ENCODE data around the gene SCRN1.

SCRN1 gene

DNA sequence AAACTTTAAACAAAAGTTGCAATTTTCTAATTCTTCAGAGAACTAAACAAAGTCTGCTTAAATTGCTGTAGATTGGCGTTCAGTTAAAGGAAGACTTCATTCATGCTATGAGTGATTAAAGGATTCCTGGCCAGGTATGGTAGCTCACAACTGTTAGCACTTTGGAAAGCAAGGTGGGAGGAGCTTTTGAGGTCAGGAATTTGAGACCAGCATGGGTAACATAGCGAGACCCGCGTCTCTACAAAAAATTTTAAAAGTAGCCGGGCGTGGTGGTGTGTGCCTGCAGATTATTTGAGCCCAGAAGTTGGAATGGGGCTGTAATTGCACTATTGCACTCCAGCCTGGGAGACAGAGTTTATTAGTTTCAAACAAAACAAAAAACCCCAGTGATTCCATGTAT, 13.5 kb upstream of the SCRN1 start:
- DNase-seq (ENCODE audit: low spot score): peak; percentile 17

DNA sequence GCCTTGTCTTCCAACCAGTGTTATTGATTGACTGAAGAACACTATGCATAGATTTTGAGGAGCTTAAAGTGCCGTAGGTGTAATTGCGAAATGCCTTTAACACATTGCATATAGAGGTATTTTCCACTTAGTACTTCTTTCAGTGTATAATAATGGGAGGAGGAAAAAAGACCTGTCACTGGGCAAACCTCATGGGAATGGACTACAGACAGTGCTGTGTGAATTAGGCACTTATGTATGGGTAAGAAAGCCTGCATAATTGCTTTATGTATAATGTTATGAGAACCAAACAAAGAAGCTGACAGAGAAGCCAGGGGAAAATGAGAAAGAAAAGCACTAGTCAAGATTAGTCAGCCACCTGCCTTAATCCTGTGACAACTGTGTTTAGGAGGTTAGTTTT, 12.4 kb upstream of the SCRN1 start:
- no peak for DNase-seq (ENCODE audit: low spot score)

DNA sequence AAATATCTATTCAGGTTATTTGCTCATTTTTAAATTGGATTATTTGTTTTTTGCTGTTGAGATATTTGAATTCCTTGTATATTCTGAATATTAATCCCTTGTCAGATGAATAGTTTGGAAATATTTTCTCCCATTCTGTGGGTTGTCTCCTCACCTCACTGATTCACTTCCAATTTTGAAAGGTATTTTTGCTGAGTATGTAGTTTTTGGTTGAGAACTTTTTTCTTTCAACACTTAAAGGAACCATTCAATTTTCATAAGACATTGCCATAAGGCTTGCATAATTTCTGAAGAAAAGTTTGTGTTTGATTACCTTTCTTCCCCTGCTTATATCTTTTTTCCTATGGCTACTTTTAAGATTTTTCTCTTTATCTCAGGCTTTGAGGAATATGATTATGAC, 8.9 kb upstream of the SCRN1 start:
- no peak for DNase-seq (ENCODE audit: low spot score)

DNA sequence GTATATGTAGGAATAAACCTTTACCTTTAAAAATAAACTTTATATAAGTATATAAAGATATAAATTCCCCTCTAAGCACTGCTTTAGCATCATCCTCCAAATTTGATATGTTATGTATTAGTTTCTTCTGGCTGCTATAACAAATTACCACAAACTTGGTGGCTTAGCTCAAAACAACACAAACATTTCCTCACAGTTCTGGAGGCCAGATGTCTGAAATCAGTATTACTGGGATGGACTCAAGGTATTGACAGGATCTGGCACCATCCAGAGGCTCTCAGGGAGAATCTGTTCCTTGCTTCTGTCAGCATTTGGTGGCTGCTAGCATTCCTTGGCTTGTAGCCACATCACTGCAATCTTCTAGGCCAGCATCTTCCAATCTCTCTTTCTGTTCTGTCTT, 6.7 kb upstream of the SCRN1 start:
- no peak for DNase-seq (ENCODE audit: low spot score)

DNA sequence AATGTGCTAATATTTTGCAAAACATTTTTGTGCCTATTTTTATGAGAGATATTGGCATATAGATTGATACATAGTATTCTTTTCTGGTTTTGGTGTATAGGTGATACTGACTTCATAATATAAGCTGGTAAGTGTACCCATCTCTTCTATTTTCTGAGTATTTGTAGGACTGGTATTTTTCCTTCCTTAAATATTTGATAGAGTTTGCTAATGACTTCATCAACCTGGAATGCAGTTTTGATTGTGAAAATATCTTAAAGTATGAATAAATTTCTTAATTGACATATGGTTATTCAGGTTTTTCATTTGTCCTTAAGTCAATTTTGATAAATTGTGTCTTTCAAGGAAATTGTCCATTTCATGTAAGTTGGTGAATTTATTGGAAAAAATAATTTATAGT, 6.1 kb upstream of the SCRN1 start:
- no peak for DNase-seq (ENCODE audit: low spot score)

DNA sequence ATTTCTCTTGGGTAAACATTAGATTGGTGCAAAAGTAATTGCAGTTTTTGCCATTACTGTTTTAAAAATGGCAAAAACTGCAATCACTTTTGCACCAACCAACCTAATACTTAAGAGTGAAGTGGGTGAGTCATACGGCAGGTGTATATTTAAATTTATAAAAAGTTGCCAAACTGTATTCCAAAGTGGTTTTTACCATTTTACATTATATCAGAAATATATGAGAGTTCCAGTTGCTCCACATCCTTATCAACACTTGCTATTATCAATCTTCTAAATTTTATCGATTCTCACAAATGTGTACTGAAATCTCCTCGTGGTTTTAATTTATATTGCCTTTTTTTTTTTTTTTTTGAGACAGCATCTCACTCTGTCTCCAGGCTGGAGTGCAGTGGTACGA, 3.5 kb upstream of the SCRN1 start:
- no peak for DNase-seq (ENCODE audit: low spot score)

DNA sequence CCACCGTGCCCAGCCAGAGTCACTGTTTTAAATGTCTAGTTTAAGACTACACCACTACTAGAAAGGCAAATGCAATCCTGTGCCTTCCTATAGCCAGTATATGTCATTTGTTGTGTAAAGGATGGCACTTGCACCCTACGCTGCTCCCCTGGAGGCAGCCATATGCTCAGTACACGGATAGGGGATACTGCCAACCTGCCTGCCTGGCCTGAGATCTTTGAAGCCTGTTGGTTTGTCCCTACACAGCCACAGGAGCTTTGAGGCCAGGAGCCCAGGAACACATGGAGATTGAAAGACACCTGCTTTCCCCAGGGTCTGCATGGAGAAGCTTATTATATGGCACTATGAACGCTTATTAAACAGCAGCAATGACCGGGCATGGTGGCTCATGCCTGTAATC, 2.3 kb upstream of the SCRN1 start:
- DNase-seq (ENCODE audit: low spot score): no peak

DNA sequence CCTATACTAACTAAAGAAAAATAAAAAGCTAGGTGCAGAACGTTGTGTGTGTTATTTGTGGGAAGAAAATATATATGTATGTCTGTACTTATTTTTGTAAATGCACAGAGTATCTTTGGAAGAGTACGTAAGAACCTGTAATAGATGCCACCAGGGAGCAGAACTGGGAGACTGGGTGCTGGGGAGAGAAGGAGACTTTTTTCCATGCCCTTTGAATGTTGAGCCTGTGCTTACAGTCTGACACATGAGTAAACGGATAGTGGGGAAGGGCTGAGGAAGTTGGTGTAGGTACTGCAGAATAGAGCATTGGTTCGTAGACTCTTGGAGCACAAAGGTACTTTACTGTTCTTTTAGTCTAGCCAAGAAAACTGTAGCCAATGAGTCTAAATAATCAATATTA, 1.3 kb upstream of the SCRN1 start:
- no peak for DNase-seq (ENCODE audit: low spot score)

DNA sequence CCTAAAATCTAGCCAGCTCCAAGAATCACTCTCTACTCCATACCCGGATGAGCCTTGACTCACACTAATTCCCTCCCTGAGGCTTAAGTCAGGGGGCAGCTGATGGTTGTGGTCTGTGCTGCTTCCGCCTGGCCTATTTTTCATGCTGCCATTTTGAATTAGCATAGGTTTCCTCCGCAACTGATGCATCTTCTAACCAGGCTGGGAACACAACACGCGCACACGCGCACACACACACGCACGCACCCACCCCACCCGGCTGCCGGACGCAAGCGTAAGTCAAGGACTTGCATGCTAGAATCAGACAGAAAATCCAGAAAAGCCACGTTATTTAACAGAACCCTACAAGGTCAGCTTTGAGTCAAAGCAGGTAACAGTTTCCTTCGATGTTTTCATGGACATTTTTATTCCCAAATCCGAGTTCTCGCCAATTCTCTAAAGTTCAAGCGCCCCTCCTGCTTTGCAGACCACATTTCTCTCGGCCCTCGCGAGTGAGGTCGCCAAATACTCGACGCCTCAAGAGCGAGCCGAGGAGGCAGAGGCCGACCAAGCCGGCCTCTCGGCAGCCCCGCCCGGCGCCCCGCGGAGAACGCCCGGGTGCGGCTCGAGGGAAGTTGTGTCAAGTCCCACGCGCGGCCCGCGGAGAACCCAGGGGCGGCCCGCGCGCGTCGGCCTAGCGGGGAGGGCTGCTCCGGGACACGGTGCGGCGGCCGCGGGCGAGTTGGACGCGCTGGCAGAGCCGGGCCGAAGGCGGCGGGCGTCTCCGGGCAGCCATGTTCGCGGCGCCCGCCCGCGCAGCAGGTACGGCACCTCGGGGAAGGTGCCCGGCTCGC, 961 bp downstream of the SCRN1 start:
- peak; percentile 53 for DNase-seq (ENCODE audit: low spot score)

DNA sequence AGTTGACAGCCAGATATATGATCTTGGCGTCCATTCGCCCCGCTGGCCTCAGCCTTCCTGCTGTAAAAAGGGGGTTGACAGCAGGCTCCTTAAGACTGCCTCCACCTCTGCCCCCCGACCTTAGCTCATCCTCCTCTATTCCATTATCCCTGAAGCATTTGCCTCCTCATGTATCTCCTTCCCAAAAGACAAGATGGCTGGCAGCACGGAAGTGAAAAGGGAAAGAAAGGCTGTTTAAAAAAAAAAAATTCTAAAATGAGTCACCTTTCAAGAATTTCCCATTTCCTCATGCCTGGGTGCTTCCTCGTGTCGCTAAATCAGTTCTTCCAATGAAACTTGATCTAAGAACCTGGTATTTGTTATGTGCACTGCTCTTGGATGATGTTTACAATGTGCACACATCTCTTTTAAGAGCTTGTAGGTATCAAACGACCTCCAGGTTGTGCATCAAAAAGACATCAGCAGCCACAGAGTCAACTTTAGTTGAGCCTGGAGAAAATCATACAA, 1.7 kb downstream of the SCRN1 start:
- peak; percentile 37 for DNase-seq (ENCODE audit: low spot score)

DNA sequence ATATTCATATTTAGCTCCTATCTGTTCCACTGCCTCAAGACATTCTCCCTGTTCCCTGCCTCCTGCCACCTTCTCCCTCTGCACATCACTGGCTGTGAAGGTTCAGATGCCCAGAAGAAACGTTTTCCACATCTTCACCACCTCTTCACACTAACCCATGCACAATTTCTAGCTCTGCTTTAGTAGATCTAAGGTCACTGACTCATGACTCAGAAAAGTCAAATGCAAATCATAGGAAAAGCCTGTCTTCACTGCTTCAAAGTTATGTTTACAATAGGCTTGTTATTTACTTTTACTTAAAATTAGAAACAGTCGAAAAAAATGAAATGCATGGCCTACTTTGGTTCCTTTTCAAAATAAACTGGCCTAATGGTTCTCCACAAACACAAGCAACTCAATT, 2.5 kb downstream of the SCRN1 start:
- no peak for DNase-seq (ENCODE audit: low spot score)

DNA sequence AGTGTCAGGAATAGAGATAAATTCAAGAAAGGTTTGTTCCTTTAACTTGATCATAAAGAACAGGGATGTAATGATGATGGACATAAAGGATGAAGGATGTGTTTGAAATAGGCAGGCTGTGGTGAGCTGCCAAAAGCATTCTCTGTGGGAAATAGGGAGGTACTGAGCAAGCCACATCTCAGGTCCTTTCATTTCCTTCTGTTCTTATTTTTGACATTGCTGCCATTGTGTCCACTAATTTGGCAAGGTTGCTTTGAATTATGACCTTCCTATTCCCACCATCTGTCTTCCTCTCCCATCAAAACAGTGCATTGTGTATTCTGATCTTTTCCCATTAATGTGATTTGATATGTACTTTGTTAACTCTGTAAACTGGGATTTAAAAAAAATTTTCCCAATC, 9.4 kb downstream of the SCRN1 start:
- no peak for DNase-seq (ENCODE audit: low spot score)

DNA sequence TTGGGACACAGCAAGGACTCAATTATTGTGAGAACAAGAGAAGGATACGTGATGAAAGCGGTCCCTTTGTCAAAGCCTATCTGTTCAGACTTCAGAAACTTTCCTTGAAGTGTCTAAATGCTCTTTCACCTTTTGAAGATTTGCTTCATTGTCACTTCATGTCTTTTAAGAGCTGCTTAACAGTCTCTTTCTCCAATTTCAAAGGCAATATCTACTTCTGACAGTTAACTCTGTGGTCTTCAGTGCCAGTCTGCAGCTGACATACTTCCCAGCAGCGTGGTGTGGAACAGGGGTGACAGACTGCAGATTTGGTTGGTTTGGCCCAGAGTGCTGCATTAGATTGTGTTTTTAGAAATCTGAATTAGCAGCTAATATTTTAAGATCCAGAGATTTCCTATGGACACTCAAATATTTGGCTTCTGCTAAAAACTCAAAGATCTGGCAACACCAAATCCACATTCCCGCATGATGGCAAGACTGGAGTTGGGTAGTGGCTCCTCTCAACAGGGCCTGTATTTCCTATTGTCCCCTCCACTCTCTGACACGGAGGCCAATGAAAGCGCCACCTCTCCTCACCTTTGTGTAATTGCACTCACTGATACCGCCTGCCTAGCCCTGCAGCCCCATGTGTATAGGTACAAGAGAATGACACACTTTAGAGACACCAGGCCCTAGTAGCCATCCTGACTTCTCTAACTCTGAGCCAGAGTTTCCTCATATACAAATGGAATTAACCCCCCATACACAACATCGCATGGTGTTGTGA, 11.5 kb downstream of the SCRN1 start:
- DNase-seq (ENCODE audit: low spot score): peak; percentile 64

DNA sequence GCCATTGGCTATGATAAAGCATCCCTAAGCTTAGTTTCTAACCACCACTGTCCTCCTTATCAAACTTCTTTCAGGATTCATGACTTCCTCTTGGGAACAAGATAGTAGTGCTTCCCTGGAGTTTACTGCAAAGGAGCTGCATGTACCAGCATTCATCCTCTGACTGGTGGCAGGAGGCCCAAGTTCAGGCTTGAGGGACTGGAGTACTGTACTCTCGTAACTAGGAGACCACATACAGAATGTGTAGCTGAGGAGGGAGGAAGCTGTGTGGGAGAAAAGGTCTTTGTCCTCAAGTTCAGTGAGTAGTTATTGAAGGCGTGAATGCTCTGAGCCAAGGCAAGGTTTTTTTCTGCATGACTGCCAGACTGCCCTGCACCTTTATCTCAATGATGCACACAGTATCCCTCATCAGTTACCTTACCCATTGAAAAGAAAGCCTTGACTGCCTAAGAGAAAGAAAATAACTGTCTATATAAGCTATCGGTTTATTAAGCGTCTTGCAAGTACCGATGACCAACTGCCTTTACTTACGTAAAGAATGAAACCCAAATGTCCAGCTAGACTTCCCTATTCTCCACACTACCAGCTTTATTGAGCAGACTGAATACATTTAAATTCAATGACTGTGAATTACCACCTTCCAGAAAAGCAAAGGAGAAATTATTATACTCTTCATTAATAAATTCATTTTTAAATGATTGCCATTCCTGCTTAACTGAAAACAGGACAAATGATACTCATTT, 12.8 kb downstream of the SCRN1 start:
- DNase-seq (ENCODE audit: low spot score): no peak

DNA sequence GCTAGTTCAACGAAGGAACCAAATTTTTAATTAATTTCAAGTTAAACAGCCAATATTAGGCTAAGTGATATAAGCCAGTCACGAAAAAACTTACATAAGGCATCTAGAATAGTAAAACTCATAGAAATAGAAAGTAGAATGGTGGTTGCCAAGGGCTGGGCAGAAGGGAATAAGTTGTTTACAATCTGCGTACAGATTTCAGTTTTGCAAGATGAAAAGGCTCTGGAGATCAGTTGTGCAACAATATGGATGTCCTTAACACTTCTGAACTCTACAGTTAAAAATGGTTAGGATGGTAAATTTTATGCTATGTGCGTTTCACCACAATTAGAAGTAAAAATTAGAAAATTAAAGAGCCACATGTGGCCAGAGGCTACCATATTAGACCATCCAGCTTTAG, 13.3 kb downstream of the SCRN1 start:
- no peak for DNase-seq (ENCODE audit: low spot score)

DNA sequence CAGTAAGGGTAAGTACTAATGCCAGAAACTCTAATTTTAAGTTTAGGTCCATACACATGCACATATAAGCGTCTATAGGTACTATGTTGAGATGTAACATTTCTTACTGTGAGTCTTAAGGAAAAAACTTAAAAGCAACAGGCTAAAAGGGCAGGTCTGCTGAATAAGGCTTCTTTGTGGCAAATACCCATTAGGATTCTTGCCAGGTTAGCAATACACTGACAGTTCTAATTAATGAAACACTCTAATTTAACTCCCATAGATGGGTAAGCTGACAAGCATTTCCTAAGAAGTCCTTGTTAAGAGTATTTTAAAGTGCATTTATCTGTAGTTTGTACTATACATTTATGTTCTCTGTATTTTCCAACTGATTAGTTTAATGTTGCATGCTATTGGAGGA, 14.0 kb downstream of the SCRN1 start:
- DNase-seq (ENCODE audit: low spot score): no peak

DNA sequence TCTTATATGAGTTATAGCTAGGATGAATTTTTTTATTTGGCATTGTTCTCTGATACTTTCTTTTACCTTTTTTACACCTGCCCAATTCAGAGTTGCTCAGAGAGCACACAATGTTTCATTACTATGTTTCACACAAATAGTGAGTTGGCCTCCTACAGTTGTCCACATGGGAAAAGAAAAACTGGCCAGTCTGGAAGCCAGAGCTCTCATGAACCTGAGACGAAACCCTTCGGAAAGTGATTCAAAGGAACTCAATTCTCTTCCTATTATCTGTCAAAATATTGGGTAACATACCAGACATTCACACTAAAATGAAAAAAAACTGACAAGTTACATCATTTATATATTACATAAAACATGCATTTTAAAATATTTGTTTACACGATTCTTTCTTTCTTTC, 15.3 kb downstream of the SCRN1 start:
- DNase-seq (ENCODE audit: low spot score): no peak

DNA sequence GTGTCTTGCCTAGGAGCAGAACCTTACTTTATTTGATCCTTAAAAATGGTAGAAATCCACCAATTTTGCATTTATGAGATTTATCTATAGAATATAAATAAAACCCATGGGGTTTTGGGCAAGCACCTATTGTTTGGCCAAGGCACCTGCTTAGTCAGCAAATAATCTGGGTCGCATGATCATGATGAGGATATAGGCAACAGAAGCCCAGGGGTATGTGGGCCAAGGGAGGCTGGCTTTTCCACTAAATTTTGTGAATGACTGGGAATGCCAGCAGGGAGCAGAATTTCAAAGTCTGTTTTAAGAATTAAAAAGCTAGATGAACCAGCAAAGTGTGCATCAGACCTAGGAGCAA, 17.3 kb downstream of the SCRN1 start:
- DNase-seq (ENCODE audit: low spot score): no peak

DNA sequence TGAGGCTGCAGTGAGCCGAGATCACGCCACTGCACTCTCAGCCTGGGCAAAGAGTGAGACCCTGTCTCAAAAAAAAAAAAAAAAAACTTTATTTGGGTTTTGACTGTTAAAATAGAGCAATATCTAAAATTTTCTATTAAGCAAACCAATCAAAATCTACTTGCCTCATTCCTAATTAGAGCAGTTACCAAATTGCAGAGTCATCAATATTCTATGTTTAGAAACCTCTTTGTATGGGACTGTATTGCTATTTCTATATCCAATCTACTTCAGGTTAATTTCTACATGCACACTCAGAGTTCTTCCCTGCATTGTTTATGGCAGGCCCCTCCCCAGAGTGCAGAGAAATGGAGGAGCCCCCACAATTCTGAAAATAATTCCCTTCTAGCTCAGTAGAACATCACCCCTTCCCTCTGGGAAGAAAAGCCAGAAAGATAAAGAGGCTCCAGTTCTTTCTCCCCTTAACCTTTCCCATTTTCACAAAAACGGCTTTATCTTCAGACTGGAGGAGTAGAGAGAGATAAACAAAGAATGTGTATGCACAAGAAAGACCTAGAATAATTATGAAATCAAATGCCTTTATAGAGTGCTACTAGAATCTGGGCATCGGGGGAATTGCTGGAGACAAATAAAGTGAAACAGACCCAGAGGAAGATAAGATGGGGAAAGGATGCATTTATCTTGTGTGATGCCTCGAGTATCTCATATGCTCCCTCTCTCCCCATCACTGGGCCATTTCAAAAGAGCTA, 17.9 kb downstream of the SCRN1 start:
- DNase-seq (ENCODE audit: low spot score): no peak

DNA sequence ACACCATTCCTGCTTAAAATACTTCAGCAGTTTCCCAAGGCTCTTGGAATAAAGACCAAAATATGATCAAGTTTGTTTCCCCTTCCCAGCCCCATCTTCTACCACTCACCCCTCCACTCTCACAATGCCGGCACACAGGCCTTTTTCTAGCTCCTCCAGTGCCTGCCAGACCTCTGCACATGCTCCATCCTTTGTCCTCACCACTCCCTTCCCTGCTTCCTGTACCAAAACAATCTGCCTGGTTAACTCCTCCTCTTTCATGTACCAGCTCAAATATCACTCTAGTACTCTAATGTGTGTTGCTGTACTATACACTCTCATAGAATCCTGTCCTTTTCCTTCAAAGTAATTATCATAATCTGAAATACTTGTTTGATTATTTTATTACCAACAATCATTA, 19.4 kb downstream of the SCRN1 start:
- DNase-seq (ENCODE audit: low spot score): no peak

DNA sequence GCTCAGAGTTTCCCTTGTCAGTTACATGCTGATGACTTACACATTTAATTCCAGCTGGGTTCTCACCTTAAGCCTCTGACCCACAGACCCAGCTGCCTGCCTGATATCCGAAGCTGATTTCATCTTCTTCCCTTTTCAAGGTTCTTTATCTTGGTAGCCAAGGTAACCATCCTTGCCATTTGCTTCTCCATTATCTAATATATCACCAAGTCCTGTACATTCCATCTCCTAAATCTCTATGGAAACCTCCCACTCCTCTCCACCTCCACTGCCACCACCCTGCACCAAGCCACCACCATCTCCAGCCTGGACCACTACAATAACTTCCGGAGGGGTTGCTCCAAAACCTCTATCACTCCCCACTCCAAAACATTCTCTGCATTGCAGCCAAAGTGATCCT, 19.9 kb downstream of the SCRN1 start:
- no peak for DNase-seq (ENCODE audit: low spot score)

Measured in iPS-NIHi11 (cell line).